NCI-H1048 (cell line): Measurements from ENCODE around the gene CCDC148.
"Not testable (repeated sequence)": the region's sequence is repeated elsewhere in the genome, so short reads cannot be mapped to it uniquely, and the experiment has no call there.

Experiments
- DNase-seq: peaks from one replicate; lab custom pipeline; 2025; lab: John Stamatoyannopoulos, UW

CCDC148 gene

DNA sequence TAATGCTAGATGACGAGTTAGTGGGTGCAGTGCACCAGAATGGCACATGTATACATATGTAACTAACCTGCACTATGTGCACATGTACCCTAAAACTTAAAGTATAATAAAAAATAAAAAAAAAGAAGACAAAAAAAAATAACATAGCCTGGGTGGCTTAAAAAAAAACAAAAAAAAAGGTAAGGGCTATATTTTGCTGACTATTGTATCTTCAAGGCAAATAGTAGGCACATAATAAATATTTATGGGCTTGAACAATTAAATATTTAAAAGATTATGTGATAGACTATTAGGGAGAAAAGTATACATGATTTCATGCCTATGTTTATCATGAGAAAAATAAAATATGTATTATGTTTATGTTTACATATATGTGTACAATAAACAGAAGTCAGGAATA, 99.4 kb downstream of the CCDC148 start:
- no peak for DNase-seq

- not testable (repeated sequence) for DNase-seq
Measured at GRCh38 chr2:158351466-158351816, 105.1 kb downstream of the CCDC148 start.

GRCh38 chr2:158350751-158351465, 105.6 kb downstream of the CCDC148 start:
- not testable (repeated sequence) for DNase-seq

GRCh38 chr2:158346032-158346431, 110.5 kb downstream of the CCDC148 start:
- no peak for DNase-seq

GRCh38 chr2:158339513-158339912, 117.0 kb downstream of the CCDC148 start:
- no peak for DNase-seq

DNA sequence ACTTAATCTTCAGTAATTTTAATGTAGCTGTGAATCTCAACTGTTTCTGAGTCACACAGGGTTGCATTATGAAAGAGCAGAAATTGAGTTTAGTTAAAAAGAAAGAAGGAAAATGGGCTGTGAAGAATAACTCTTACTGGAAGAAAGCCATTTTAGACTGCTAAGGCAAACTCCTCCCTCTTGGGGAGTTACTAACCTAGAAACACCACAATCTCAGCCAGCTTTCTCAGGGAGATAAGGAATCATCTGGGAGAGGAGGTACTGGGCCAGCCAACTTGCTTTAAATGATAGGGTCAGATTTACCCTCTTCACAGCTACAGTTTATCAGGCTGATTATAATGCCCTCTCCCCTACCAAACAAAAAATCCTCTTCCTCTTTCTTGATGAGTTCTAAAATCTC, 119.5 kb downstream of the CCDC148 start:
- no peak for DNase-seq

DNA sequence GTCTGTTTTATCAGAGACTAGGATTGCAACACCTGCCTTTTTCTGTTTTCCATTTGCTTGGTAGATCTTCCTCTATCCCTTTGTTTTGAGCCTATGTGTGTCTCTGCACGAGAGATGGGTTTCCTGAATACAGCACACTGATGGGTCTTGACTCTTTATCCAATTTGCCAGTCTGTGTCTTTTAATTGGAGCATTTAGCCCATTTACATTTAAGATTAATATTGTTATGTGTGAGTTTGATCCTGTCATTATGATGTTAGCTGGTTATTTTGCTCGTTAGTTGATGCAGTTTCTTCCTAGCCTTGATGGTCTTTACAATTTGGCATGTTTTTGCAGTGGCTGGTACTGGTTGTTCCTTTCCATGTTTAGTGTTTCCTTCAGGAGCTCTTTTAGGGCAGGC, 124.8 kb downstream of the CCDC148 start:
- not testable (repeated sequence) for DNase-seq

DNA sequence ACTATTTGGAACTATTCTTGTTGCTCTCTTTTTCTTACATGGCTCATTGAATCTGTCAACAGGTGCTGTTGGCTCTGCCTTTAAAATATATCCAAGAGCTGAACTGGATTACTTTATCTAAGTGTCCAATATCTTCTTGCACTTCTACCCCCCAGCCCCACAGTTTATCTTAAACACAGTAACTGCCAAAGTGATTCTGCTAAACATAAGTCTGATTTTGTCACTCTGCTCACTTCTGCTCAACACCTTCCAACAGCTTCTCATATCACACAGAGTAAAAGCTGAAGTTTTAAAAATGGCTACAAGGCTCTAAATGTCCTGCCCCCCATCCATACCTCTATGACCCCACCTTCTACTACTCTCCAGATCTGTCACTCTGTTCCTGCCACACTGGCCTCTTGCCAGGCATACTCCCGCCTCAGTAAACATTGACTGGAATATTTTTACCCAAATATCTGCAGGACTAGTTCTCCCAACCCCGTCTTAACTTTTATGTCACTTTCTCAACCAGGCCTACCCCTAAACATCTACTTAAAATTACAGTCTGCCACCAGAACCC, 130.7 kb downstream of the CCDC148 start:
- no peak for DNase-seq

- no peak for DNase-seq
Measured at GRCh38 chr2:158325031-158325781, 131.3 kb downstream of the CCDC148 start.

- DNase-seq = no peak
Measured at GRCh38 chr2:158323381-158323780, 133.2 kb downstream of the CCDC148 start.

- no peak for DNase-seq
Measured at GRCh38 chr2:158321264-158321663, 135.3 kb downstream of the CCDC148 start.

DNA sequence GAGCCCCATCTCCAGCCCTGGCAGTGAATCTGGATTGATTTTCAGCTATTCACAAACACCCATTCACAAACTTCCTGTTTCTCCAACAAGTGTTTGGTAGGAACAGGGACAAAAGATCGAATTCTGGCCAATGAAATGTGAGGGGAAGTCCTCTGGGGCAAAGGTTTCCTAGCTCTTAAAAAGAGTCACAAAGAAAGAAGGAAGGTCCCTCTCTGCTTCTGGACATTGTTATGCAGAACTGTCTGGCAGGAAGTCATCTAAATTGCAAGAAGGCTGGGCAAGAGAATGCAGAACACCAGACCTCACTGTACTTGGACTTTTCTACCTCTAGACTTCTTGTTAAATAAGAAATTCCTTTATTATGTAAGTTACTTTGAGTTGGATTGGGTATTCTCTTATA, 137.3 kb downstream of the CCDC148 start:
- DNase-seq = no peak

DNA sequence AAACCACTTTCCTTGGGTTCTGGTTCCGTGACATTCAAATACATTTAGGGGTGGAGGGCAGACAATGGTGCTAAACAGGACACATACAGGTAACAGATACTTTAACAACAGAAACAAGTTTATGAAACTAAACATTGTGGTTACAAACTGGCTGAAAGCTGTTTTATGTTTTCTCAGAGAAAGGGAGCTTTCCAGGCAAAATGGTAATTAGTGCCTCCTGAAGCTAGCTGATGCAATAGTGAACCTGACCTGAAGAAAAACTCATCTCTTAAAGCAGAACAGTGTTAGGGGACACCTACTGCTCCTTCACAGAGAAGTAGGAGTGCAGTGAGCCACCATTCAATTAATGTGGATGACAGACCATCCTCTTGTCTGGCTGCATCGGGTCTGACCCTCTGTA, 138.9 kb downstream of the CCDC148 start:
- DNase-seq = no peak

DNA sequence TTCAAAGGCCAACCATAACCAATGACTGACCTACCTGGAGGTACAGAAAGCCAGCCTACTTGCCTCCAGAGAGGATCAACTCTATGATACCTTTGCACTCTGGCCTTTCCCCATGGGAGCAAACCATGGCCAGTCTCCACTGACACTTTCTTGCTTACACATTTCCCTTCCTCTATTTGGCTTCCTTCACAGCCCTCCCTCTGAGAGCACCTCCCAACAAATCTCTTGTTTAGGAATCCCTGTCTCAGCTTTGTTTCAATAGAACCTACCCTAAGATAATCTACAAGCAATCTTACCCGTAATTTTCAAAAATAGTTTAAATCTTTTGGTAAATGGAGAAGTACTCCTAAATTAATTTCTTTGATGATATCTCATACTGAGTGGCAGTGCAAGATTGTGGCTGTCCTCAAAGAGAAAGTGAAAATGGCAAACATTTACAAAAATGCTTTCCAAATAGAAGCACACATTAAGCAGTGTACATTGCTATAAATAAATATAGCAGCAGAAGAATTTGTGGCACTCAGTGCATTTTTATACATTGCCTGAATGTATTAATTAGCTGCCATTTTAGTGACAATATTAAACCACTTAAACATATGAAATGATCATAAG, 140.6 kb downstream of the CCDC148 start:
- no peak for DNase-seq

DNA sequence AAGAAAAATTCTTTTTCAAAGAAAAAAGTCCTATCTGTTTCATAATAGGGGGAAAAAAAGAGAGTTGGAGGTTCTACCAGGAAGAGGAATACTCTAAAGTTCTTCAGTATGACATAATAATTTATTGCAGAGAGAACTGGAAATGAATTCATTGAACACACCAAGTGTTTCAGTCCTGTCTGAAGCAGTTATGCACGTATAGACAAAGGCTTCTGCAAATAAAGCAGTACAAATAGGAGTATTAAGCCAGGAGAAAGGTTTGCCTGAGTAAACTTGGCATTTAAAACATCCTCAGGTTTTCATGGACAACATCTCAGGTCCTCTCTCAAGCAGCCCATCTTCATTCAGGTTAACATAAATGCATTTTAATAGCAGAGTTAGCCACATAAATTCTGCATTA, 141.6 kb downstream of the CCDC148 start:
- no peak for DNase-seq

DNA sequence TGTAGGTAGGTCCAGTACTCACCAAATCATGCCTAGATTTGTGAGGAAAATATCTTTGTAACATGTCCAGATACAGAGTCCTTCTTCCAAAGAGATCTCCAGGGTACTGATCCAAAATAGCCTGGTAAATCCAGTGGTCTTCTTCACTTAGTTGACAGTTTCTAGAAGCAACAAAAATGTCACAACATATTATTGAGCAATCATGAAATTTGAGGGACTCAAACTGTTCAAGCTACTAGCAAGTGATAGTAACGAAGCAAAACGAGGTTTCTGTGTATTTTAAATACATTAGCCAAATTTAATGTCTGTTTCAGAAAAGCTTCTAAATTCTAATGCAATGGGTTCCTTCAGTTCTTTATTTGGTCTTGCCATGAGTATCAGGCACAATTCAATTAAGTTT, 142.8 kb downstream of the CCDC148 start:
- DNase-seq = no peak

- no peak for DNase-seq
Measured at GRCh38 chr2:158312981-158313380, 143.6 kb downstream of the CCDC148 start.

- DNase-seq = not testable (repeated sequence)
Measured at GRCh38 chr2:158310407-158310806, 146.1 kb downstream of the CCDC148 start.

- no peak for DNase-seq
Measured at GRCh38 chr2:158305501-158305900, 151.1 kb downstream of the CCDC148 start.

DNA sequence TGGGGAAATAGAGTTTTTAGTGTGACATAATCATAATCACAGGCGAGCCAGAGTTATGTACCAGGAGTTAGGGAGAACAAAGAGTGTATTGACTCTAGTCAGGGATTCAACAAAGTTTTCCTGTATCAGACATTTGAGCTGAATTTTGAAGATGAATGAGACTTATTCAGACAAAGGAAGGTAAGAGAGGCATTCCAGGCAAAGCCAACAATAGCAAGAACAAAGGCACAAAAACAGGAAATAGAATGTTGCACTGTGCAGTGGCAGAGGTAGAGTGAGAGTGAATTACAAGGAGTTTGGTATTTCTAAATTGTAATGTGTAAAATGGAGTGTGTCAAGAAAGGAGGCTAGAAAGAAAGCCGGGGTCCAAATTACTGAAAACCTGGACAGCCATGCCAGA, 156.2 kb downstream of the CCDC148 start:
- DNase-seq = no peak

GRCh38 chr2:158297606-158298005, 158.9 kb downstream of the CCDC148 start:
- no peak for DNase-seq

GRCh38 chr2:158297120-158297519, 159.4 kb downstream of the CCDC148 start:
- DNase-seq = no peak

DNA sequence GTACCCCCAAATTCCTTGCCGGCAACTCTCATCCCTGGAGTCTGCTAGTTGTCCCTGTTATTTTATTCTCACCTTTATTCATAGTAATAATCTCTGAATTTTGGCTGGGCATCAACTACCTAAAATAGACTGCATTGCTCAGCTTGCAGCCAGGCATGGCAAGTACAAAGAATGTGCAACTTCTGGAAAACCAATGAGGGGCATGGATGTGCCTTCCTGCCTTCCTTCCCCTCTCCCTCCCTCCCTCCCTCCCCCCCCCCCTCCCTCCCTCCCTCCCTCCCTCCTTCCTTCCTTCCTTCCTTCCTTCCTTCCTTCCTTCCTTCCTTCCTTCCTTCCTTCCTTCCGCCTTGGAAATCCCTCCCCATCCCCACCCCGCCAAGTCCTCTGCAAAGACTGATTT, 162.8 kb downstream of the CCDC148 start:
- no peak for DNase-seq
